ENCODE results near the gene AMZ1.

The AMZ1 gene

GRCh38 chr7:2647594-2648172, 40.3 kb upstream of the AMZ1 start:
- TF ChIP-seq REST (IDR thresholded peaks at IDR 0.05; ENCODE audit: insufficient read depth in 1 of 2, low read depth in 2 of 2, low read length in 2 of 2) = no peak

GRCh38 chr7:2649139-2649838, 38.7 kb upstream of the AMZ1 start:
- TF ChIP-seq TAF1 (IDR thresholded peaks at IDR 0.05; ENCODE audit: borderline replicate concordance, insufficient read depth, low read length) (no peak), SIN3A (IDR thresholded peaks at IDR 0.05; ENCODE audit: borderline replicate concordance, insufficient read depth, low read length) (no peak), FOXP2 (optimal IDR thresholded peaks at IDR 0.05; ENCODE audit: borderline replicate concordance, extremely low read depth, extremely low read length, insufficient read depth) (no peak), REST (IDR thresholded peaks at IDR 0.05; ENCODE audit: insufficient read depth in 1 of 2, low read depth in 2 of 2, low read length in 2 of 2) (no peak), POLR2AphosphoS5 (IDR thresholded peaks at IDR 0.05; ENCODE audit: low read depth, low read length) (no peak)

GRCh38 chr7:2649991-2650390, 38.0 kb upstream of the AMZ1 start:
- no peak for TF ChIP-seq FOXP2 (optimal IDR thresholded peaks at IDR 0.05; ENCODE audit: borderline replicate concordance, extremely low read depth, extremely low read length, insufficient read depth)
- no peak for TF ChIP-seq SIN3A (IDR thresholded peaks at IDR 0.05; ENCODE audit: borderline replicate concordance, insufficient read depth, low read length)
- no peak for TF ChIP-seq TAF1 (IDR thresholded peaks at IDR 0.05; ENCODE audit: borderline replicate concordance, insufficient read depth, low read length)
- TF ChIP-seq POLR2AphosphoS5 (IDR thresholded peaks at IDR 0.05; ENCODE audit: low read depth, low read length) = no peak
- TF ChIP-seq REST (IDR thresholded peaks at IDR 0.05; ENCODE audit: insufficient read depth in 1 of 2, low read depth in 2 of 2, low read length in 2 of 2) = no peak

GRCh38 chr7:2650451-2650850, 37.6 kb upstream of the AMZ1 start:
- TF ChIP-seq POLR2AphosphoS5 (IDR thresholded peaks at IDR 0.05; ENCODE audit: low read depth, low read length) (no peak), REST (IDR thresholded peaks at IDR 0.05; ENCODE audit: insufficient read depth in 1 of 2, low read depth in 2 of 2, low read length in 2 of 2) (no peak), TAF1 (IDR thresholded peaks at IDR 0.05; ENCODE audit: borderline replicate concordance, insufficient read depth, low read length) (no peak), SIN3A (IDR thresholded peaks at IDR 0.05; ENCODE audit: borderline replicate concordance, insufficient read depth, low read length) (no peak), FOXP2 (optimal IDR thresholded peaks at IDR 0.05; ENCODE audit: borderline replicate concordance, extremely low read depth, extremely low read length, insufficient read depth) (no peak)

GRCh38 chr7:2651336-2651735, 36.7 kb upstream of the AMZ1 start:
- TF ChIP-seq POLR2AphosphoS5 (IDR thresholded peaks at IDR 0.05; ENCODE audit: low read depth, low read length) (no peak), FOXP2 (optimal IDR thresholded peaks at IDR 0.05; ENCODE audit: borderline replicate concordance, extremely low read depth, extremely low read length, insufficient read depth) (no peak), TAF1 (IDR thresholded peaks at IDR 0.05; ENCODE audit: borderline replicate concordance, insufficient read depth, low read length) (no peak), SIN3A (IDR thresholded peaks at IDR 0.05; ENCODE audit: borderline replicate concordance, insufficient read depth, low read length) (no peak), REST (IDR thresholded peaks at IDR 0.05; ENCODE audit: insufficient read depth in 1 of 2, low read depth in 2 of 2, low read length in 2 of 2) (no peak)
